Activated CD4-positive, alpha-beta T cell treated with anti-CD3 and anti-CD28 coated beads for 24 hours (primary cell): ENCODE data around the gene HSD3B2.

Experiments
- DNase-seq, 2 donors: peaks; one replicate each; pipeline ENCODE4 v3.0.0-alpha.2; 2020; ENCODE audit warnings: low read depth in 2 of 2

Gene HSD3B2

DNA sequence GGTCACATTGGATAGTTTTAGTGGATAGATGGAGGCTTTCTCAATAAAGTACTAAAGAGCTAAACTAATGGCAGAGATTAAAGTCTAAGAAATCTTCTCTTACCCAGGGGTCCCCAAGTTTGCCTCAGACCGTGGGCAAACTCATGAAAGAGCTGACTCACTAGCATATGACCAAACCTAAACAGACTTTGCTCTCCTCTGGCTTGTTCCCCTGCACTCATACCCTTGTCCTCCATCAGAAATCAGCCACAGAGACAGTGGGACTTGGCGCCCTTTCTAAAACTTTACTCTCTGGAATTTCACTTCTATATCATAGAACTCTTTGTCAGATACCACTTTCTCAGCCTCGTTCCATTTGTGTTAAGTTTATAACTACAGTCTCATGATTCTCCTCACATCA lies 17.0 kb upstream of the HSD3B2 start:
- no peak for DNase-seq

DNA sequence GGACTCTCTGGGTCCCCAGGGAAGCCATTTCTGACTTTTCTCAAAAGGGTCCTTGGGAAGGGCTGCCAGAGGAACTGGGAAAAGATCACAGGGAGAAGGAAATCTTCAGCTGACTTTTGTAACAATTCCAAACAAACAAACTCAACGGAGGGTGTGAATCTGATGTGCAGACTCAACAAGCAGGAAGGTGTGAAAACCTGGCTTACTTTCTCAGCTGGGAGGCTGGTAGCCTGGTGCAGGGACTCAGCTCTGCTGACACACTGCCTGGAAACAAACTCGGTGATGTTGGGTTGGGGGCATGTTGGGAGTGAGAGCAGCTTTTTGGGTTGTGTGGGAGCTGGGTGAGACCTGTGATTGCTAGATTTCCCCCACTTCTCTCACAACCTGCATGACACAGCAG lies 10.2 kb upstream of the HSD3B2 start:
- no peak for DNase-seq

DNA sequence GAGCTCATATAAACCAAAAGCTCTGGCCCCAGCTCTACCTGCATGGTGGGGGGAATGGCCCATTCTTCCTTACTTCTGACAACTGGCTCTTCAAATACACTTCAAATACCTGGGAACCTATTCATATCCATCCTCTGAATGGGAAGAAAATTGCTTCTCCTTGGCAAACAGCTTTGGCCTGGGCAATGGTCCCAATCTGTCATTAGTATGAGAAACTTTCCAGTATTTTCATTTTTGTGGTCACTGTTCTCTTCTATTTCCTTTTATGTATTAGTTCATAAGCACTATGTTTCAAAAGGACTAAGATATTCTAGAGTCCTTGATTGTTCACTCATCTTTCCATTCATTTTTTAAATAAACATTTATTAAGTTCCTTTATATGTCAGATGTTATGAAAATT lies 5.2 kb upstream of the HSD3B2 start:
- DNase-seq, result no peak

DNA sequence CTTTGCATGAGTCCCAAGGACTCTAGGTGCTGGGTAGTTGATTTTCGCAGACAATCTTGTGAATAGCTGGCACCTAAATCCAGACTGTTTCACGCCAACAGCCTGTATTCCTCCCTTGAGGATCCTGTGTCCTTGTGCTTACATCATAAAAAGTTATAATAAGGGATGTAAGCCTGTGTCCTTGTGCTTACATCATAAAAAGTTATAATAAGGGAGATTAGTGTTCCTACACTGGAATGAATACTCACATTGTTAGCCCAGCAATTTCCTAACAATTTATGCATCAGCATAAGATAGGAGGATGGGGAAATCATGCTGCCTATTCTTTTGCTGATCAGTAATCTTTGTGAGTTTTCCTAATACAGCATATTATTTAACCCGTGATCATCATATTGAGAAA lies 4.0 kb upstream of the HSD3B2 start:
- DNase-seq, result no peak

DNA sequence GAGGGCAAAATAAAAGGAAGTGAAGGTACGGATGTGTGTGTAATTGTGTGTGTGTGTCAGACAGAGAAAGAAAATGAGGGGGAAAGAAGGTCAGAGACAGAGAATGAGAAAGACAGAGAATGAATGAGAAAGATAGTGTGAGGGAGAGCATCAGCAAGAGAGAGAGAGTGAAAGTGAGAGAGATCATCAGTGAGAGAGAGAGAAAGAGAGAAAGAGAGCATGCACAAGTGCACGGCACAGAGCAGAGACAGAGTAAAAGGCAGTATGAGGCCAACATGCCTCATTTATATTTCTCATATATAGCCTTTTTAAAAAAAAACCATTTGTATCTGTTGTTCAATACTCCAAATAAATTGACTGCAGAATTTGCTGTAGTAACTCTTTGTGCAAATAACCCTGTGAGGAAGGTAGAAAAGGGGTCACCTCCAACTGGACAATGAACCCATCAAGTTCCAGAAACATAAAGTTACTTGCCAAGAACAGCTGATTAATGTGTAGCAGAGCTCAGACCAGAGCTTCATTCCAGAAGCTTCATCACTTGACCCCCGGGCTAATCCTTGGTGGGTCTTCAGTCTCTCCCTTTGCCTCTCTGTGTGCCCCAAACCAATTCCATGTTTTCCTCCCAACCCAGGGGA lies 1.2 kb downstream of the HSD3B2 start:
- DNase-seq, result no peak

DNA sequence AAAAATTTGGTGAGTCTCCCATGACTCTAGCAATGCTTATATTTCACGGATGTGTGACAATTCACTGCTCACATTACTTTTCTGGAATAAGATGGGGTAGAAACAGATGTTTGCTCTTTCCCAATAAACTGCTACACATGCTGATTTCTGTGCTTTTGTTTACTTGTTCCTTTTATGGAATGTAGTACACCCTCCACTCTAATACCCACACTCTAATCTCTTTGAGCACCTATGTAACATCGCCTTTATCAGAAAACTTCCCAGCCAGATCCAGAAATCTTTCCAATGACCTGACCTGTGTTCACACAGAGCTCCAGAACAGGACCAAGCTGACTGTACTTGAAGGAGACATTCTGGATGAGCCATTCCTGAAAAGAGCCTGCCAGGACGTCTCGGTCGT lies 4.2 kb downstream of the HSD3B2 start:
- DNase-seq, result no peak

DNA sequence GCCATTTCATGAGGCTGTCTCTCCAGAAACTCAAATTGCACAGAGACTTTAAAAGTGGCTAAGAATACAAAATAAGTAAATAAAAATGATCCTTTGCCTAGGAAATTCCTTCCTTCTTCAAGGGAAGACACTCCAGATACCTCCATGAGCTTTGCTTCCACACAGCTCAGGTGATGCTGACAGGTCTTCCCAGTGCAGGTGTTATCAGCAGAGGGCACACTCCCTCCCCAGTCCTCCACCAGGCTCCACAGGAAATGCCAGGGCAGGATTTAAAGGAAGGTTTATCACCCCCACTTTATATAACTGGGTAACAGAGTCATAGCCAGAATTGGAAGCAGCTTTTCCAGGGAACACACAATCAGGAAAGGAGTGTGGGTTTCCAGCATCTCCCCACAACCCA lies 5.7 kb downstream of the HSD3B2 start:
- no peak for DNase-seq

DNA sequence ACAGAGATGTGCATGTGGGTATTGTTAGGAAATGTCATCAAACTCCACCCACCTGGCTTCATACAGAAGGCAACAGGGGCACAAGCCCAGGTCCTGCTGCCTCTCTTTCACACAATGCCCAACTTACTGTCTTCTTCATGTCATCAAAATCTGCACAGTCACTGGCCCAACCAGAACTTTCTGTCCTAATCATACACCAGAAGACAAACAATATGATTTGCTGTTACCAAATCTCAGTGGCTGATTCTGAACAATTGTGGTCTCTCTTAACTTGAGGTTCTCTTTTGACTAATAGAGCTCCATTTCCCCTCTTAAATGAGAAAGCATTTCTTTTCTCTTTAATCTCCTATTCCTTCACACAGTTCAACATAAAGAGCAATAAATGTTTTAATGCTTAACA lies 7.7 kb downstream of the HSD3B2 start:
- DNase-seq, result no peak

DNA sequence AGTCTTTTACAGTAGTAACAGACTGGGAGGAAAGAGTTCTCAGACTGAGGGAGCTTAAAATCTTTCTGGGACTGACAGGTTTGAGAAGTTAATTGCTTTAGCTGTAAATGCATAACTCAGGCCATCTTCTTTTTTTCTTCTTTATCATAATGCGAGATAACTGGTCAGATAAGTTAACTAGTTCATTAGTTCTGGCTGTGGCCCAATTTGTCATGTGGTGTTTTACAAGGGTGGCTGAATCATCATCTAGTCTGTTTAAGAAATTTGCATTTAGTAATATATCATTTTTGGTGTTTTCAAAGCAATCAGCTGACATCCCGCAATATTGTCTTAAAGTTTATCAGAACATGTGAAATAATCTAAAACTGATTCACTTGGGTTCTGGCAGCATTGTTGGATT lies 14.0 kb downstream of the HSD3B2 start:
- DNase-seq, result no peak

DNA sequence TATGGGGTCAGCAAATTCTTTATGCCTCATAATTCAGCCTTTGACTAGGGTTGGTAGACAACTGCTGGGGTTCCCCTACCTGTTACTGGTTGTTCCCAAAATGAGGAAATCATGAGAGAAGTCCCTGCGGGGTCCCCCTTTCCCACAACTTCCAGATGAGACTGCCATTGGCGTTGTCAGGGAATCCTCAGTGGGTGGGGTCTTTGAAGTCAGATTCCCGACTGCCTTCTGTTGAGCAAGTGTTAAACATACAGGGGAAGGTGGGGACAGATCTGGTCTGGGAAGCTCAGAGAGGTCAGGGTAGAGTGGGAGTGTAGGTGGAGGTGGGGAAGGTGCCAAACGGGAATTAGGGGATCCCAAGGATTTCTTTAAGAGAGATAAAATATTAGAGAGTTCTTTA lies 14.7 kb downstream of the HSD3B2 start:
- no peak for DNase-seq

DNA sequence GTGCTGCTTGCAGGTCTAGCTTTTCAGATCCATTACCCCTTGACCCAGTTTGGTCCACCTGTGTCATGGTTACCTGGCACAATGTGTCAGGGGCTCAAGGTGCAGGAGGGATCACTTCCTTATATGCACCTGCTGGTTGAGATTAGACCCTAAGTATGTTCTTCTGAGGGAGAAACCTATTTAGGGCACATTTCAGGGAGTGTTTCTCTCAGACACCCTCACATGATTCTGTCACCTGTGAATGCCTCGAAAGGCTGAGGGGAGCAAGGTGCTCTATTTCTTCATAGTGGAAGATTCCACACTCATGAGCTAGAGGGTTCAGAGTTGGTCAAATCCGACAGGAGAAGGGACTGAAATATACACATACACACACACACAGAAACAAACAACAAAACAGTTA lies 15.5 kb downstream of the HSD3B2 start:
- no peak for DNase-seq

DNA sequence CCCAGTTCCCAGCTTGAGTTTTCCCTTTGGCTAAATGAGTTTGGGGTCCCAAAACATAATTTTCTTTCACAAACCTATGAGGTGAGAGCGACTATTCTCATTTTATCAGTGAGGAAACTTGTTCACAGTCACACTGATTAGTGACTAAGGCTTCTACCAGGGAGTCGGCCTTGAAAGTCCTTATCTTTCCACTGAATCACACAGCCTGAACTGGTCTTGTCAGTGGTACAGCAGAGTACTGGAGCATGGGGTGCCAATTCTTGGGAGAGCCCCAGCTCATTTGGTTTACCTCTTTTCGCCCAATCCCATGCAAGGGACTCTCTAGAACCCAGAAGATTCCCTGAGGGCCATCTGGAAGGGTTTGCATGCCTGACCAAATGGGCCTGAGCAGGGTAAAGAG lies 16.9 kb downstream of the HSD3B2 start:
- no peak for DNase-seq

DNA sequence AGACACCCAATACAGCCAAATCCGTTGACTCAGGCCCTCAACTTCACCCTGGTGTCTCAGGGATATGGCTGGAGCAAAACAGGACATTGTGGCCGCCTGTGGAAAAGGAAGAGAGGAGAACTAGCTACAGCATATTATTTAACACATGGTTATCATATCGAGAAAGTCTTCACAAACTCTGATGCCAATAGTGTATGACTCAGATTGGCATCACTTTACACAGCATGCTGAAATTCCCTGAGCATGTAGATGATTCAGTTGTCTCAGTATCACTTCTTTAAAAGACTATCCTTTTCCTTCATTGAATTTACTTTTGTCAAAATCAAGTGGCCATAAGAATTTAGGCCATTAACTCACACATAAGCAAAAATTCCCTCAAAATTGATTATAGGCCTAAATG lies 20.1 kb downstream of the HSD3B2 start:
- DNase-seq, result no peak

DNA sequence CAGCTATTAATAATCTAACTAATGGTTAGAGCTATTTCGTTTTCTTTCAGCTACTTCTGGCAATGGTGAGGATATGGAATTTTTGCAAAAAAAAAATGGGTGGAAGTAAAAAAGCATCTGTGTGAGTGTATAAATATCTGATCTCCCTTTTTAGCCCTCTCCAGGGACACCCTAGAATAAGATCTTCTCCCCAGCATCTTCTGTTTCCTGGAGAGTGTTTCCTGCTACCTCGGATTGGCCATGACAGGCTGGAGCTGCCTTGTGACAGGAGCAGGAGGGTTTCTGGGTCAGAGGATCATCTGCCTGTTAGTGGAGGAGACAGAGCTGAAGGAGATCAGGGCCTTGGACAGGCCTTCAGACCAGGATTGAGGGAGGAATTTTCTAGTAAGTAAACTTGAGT lies 23.8 kb downstream of the HSD3B2 start:
- no peak for DNase-seq

DNA sequence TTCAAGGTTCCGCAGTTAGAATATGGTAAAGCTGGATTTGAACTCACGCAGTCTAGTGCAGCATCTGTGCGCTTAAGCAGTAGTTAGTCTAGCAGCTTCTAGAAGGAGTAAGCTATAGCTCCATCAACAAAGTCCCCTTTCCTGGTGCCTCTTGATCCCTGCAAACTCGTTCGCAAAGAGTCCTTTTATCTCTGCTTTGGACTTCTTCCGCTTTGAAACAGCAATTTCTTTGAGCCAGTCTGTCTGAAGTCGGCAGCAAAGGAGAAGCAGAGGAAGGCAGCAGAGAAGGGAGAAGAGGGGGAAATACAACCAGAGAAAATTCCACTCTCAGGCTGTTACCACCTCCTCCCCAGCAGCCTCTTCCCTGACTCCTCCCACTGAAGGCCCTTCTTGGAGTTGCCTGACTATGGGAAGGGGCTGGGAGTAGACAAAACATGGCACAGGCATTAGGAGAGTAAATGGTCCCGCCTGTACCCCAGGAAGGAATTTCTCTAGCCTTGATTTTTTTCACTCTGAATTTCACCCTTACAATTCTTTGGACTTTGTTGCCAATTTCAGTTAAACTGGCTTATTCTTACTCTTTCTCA lies 25.9 kb downstream of the HSD3B2 start:
- no peak for DNase-seq

DNA sequence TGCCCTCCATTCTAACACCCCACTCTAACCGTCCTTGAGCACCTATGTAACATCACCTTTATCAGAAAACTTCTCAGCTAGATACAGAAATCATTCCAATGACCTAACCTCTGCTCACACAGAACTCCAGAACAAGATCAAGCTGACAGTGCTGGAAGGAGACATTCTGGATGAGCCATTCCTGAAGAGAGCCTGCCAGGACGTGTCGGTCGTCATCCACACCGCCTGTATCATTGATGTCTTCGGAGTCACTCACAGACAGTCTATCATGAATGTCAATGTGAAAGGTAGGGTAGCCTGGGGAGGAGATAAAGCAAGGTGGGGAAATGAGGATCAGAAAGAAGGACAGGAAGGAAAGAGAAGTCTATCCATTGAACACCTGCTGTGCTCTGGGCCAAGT lies 27.8 kb downstream of the HSD3B2 start:
- DNase-seq, result no peak

DNA sequence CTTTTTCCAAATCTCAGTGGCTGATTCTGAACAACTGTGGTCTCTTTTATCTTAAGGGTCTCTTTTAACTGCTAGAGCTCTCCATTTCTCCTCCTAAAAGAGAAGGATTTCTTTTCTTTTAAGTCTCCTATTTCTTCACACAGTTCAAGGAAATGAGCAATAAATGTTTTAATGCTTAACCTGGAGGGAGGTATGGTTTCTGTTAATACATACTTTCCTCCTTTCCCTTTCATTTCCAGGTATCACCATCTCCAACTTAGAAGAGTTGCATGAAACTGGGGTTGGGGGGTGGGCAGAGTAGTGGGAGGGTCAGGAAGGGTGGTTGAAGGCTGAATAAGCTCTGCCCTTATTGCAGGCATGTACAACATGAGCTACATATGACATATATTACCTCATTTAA lies 31.4 kb downstream of the HSD3B2 start:
- DNase-seq, result no peak

DNA sequence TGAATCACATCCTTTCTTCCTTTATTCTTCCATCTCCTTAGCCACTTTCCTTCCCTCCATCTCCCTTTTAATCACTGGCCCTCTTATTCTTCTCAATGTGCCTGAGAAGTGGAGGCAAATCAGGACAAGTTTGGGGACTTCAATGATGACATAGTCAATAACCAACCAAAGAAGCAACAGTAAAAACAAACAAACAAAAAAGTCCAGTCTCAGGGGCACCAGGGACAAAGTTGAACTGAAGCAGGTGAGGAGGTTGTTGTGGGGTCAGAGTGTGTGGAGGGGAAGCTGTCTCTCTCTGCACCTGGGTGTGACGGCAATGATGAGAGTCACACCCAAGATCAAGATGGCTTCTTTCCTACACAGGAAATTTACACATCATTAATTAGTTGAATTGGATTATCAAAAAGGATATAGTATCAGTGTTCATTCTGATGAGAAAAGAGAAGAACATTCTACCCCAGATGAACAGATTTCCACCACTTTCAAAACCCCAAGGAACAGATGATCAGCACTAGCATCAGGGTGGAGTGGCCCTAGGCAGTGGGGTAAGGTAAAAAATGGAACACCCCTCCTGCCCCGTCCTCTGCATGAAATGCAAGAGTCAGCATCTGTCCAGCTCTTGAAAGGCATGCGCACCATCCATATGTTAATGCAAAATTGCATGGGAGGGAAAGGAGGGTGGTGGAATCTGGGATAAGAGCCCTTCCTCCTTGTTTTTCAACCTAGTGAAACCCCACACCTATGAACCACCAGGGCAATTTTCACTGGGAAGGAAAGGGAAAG lies 32.6 kb downstream of the HSD3B2 start:
- DNase-seq, result no peak

DNA sequence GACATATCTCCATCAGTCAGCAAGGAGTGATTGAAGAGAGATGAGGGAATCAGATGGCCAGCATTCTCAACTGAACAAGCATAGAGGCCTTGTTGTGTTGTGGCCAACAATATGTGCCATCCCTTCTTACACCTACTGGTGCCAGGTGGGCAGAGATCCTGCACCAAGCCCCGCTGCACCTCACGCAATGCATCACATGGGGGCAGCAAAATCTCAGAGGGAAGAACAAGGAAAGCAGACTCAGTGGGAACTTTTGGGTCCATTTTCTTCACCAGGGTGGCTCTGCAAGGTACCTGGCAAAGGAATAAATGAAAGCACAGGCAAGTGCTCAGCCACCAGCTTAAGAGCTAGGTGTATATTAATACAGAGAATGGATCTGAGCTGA lies 33.2 kb downstream of the HSD3B2 start:
- no peak for DNase-seq

DNA sequence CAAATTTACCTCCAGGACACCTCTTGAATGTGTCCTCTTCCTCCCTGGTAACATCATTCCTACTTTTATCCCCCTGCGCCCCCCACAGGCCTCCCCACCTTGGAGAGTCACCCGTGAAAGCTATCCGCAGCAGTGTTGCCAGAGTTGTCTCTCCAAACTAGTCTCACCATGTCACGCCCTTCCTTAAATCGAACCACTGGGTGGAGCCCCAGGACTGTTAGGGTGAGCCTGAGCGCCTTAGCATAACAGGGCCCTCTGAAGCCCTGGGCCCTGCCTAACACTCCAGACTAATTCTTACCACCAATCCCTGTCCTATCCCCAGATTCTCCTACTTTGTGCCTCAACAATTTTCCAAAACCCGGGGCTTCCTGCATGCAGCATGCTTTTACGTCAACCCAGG lies 35.0 kb downstream of the HSD3B2 start:
- DNase-seq, result no peak

DNA sequence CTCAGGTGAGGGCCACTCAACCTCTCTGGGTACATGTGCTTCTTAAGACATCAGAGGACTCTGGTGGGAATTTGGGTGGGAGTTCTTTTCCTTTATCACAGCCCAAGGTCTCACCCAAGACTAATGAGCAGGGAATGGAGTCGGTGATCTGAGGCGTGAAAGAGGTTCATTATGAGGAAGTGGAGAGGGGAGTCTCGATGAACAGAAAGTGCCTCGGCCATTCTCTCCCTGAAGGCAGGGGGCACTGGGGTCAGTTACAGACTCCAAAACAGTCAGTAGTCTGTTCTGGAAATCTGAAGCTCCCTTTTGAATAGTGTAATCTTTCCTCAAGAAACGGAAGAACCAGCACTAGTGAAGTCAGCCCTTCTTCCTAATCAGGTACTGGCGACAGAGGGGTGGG lies 36.2 kb downstream of the HSD3B2 start:
- no peak for DNase-seq

DNA sequence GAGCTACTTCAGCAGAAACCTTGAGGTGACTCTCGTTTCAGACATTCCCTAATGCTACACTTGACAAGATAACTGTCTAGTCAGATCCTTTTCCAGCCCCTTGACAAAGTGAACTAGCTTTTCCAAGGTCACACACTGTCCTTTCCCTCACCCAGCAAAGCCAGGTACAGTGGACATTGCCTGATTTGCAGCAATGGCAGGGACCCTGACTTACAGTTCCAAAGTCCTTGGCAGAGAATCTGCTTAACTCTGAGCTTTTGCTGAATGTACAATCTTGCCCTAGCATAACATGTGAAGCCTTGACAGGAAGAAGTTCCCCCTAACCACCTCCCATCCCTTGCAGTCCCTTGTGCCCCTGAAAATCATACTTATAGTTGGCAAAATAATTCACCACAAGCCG lies 37.1 kb downstream of the HSD3B2 start:
- no peak for DNase-seq

DNA sequence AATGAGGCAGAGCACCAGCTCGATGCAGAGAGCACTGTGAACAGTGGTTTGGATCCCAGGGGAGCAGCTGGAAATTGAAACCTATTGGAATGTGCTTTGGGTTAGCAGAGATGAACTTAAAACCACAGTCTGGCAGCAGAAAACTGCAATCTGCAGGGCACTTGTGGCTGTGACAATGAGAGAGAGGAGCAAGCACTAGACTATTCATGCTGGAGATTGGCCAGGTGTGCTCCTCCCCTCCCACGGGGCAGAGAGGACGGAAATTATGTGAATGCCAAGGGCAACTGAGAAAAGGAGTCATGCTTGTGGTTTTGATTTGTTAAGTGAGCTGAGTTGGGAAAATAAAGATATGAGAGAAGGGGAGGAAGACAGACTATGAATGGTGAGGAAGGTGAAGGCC lies 38.1 kb downstream of the HSD3B2 start:
- DNase-seq, result no peak

DNA sequence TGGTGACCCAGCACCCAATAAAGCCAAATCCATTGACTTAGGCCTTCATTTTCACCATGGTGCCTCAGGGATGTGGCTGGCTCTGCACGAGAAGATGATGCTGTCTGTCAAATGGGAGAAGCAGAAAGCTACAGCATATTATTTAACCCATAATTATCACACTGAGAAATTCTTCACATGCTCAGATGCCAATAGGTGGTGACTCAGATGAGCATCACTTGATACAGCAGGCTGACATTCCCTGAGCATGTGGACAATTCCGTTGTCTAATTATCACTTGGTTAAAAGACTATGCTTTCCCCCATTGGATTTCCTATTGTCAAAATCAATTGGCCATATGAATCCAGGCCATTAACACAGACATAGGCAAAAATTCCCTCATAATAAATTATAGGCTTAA lies 48.0 kb downstream of the HSD3B2 start:
- no peak for DNase-seq
